ENCODE measurements around the gene ZBTB2.

ZBTB2 gene

DNA sequence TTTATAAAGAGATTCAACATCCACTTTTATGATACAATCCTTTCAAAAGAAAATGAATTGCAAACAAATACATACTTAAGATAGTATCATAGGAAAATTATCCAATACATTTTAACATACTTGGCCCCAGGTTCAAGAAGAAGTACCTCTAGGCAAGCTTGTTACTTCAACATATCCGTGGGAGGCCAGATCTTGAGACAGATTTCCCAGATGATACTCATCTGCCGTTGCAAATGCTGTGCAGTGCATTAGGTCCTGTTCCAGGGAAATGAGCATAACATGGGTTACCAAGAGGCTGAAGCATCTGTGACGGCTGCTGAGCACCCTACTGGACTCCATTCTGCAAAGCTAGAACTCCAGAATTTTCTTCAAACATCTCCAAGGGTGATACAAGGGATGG lies 44.9 kb upstream of the ZBTB2 start:
- POLR2A ChIA-PET = no interaction called here
- TF ChIP-seq, protein P1, sequence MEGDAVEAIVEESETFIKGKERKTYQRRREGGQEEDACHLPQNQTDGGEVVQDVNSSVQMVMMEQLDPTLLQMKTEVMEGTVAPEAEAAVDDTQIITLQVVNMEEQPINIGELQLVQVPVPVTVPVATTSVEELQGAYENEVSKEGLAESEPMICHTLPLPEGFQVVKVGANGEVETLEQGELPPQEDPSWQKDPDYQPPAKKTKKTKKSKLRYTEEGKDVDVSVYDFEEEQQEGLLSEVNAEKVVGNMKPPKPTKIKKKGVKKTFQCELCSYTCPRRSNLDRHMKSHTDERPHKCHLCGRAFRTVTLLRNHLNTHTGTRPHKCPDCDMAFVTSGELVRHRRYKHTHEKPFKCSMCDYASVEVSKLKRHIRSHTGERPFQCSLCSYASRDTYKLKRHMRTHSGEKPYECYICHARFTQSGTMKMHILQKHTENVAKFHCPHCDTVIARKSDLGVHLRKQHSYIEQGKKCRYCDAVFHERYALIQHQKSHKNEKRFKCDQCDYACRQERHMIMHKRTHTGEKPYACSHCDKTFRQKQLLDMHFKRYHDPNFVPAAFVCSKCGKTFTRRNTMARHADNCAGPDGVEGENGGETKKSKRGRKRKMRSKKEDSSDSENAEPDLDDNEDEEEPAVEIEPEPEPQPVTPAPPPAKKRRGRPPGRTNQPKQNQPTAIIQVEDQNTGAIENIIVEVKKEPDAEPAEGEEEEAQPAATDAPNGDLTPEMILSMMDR (IDR thresholded peaks at IDR 0.05; ENCODE audit: control extremely low read depth, extremely low read depth, low read depth, missing control alignments) = no peak
- CTCF ChIA-PET = interaction anchor here (1.2 to 1.3 kb wide), 2 partner anchors 10 to 12 kb away, joined by 3 read pairs; no protein-coding TSS in a partner anchor
- no peak for DNase-seq (ENCODE audit: extremely low spot score)

DNA sequence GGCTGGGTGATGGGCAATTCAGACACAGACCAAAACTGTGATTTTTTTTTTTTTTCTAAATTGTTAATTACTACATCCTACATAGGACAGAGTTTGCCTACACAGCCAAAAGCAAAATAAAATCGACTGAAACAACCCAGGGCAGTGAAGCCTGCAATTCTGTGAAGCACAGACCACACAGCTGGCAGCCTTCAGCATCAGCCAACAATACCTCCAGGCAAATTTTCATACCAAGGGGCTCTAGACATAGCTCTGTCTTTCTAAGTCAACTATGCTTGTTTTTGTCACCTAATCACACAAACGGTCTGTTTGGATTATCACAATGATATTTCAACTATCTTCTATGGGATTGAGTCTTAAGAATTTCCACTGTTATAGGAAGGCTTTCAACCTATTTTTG lies 43.0 kb upstream of the ZBTB2 start:
- DNase-seq (ENCODE audit: extremely low spot score) = no peak
- ChIA-PET CTCF (interaction anchor here (1.5 to 1.7 kb wide), 3 partner anchors 15 to 48 kb away, joined by 3 to 4 read pairs (median 3); no protein-coding TSS in a partner anchor), POLR2A (no interaction called here)
- TF ChIP-seq, protein P1 (IDR thresholded peaks at IDR 0.05; ENCODE audit: control extremely low read depth, extremely low read depth, low read depth, missing control alignments) = no peak

DNA sequence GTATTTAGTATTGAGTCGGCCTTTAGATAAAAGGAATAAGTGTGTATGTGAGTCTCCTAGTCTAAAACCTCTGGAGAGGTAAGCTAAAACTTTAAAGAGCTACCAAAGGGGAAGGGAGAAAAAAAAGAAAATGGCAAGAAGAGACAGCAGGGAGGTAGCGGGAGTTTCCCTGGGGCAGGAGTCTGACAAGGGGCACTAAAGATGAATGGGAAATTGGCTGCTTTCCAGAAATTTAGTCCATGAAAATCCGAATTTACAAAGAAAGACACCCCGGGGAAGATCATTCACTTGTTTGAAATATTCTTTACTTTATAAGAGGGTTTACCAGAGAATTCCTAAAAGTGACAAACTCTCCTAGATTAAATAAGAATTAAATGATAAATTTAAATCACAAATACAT lies 41.3 kb upstream of the ZBTB2 start:
- ChIA-PET CTCF (interaction anchor here (0.7 kb wide), 1 partner anchor 29 kb away, joined by 3 read pairs; no protein-coding TSS in a partner anchor), POLR2A (no interaction called here)
- TF ChIP-seq, protein P1 (IDR thresholded peaks at IDR 0.05; ENCODE audit: control extremely low read depth, extremely low read depth, low read depth, missing control alignments) = no peak
- no peak for DNase-seq (ENCODE audit: extremely low spot score)

DNA sequence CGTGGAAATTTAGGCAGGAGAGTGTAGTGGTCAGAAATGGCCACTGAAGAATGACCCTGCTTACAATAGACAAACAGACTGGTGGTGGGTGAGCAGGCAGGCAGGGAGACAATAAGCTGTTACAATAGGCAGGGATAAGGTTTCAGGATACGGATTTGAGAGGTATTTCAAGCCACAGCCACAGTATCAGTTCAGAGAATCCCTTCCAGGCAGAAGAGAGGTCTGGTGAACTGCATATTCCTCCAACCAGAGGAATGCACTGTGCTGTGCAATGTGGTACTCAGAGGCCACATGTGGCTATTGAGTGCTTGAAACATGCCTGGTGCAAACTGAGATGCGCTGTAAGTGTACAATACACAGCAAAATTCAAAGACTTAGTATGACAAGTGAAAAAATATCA lies 40.0 kb upstream of the ZBTB2 start:
- POLR2A ChIA-PET = no interaction called here
- TF ChIP-seq, protein P1 (IDR thresholded peaks at IDR 0.05; ENCODE audit: control extremely low read depth, extremely low read depth, low read depth, missing control alignments) = no peak
- CTCF ChIA-PET = interaction anchor here (5.0 kb wide), 1 partner anchor 9 kb away, joined by 41 read pairs; no protein-coding TSS in a partner anchor
- no peak for DNase-seq (ENCODE audit: extremely low spot score)

DNA sequence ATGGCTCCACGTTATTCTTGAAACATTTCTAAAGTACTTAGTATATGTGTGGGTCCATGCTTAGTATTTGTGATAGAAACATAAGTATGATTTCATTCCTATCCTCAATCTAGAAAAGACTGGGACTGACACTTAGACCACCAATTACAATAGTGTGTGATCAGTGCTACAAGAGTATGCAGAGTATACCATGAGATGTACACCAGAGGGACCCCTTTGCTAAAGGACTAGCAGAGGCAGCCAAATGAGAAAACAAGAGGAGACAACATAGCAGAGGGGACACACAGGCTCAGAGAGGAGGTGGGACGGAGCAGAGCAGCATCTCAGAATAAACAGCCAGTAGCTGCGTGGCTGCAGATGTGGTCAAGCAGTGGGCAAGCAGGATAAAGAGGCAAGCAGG lies 39.5 kb upstream of the ZBTB2 start:
- CTCF ChIA-PET = interaction anchor here (5.0 kb wide), 1 partner anchor 9 kb away, joined by 41 read pairs; no protein-coding TSS in a partner anchor
- no peak for DNase-seq (ENCODE audit: extremely low spot score)
- TF ChIP-seq, protein P1 (IDR thresholded peaks at IDR 0.05; ENCODE audit: control extremely low read depth, extremely low read depth, low read depth, missing control alignments) = no peak
- POLR2A ChIA-PET = no interaction called here

DNA sequence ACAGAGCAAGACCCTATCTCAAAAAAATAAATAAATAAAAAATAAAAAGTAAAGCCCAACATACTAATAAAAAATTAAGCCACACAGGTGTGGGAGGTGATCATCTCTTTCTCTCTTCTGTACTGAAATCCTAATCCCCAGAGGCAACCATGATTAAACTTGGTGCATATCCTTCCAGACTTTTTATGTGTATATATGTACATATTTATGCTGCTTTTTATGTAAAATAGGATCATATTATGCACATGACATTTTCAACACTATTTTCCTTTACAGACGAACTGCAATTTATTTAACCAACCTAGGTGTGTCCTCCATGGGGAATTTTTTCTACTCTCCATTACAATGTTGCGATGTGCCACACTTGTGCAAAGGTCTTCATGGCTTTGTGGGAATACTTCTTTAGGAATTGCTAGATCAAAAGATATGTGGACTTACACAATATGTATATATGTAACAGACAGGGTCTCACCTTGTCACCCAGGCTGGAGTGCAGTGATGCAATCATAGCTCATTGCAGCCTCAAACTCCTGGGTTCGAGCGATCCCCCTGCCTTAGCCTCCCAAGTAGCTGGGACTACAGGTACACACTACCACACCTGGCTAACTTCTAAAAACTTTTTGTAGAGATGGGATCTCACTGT lies 36.9 kb upstream of the ZBTB2 start:
- ChIA-PET POLR2A (no interaction called here), CTCF (interaction anchor here (5.0 kb wide), 1 partner anchor 12 kb away, joined by 41 read pairs; no protein-coding TSS in a partner anchor)
- TF ChIP-seq, protein P1 (IDR thresholded peaks at IDR 0.05; ENCODE audit: control extremely low read depth, extremely low read depth, low read depth, missing control alignments) = no peak
- no peak for DNase-seq (ENCODE audit: extremely low spot score)

Measured in GM10248 (cell line).